Kidney (tissue), 14 donors: ENCODE data around the gene TLE1. TPM values are rescaled to one million over a fixed set of nuclear protein-coding genes. Genes with fewer than 3 reads are reported as not detected.

ENCODE experiments used
- DNase-seq, 5 donors: peaks; one replicate each; pipeline ENCODE4 v3.0.0-alpha.2; 2013 to 2020
- FAIRE-seq: peaks from 2 replicates; lab custom pipeline; 2012; peaks lifted over from hg19 to GRCh38; lab: Jason Lieb, UNC
- H3K27ac ChIP-seq, 2 donors: one replicate each; pipeline ENCODE4 v1.7.0; 2013; ENCODE audit warnings: low read depth in 2 of 2, low read length in 2 of 2, inconsistent platforms in 1 of 2
- H3K27me3 ChIP-seq: one replicate; pipeline ENCODE4 v1.7.1; 2013; ENCODE audit warnings: low read length, inconsistent platforms; ENCODE audit not compliant: control insufficient read depth, insufficient read depth
- H3K36me3 ChIP-seq, 3 donors: one replicate each; pipeline versions ENCODE4 v1.7.0 to v1.7.1; 2013; ENCODE audit warnings: low read length in 3 of 3, control low read depth in 1 of 3, inconsistent platforms in 1 of 3; ENCODE audit not compliant: insufficient read depth in 3 of 3, control insufficient read depth in 2 of 3
- H3K4me1 ChIP-seq, 3 donors: one replicate each; pipeline versions ENCODE4 v1.7.0 to v1.7.1; 2013; ENCODE audit warnings: low read length in 3 of 3, inconsistent platforms in 1 of 3, low read depth in 1 of 3; ENCODE audit not compliant: control insufficient read depth in 2 of 3, insufficient read depth in 2 of 3
- H3K4me3 ChIP-seq, 3 donors: one replicate each; pipeline versions ENCODE4 v1.7.0 to v1.8.1; 2013; ENCODE audit warnings: low read length in 3 of 3, control low read depth in 1 of 3, inconsistent platforms in 1 of 3
- H3K9ac ChIP-seq, 3 donors: one replicate each; pipeline versions ENCODE4 v1.7.0 to v1.7.1; 2013; ENCODE audit warnings: low read length in 3 of 3, control low read depth in 1 of 3, inconsistent platforms in 1 of 3
- H3K9me3 ChIP-seq, 3 donors: one replicate each; pipeline versions ENCODE4 v1.7.0 to v1.7.1; 2013; ENCODE audit warnings: low read length in 3 of 3, control low read depth in 1 of 3, inconsistent platforms in 1 of 3; ENCODE audit not compliant: control insufficient read depth in 2 of 3, insufficient read depth in 1 of 3
- CTCF ChIP-seq: IDR thresholded peaks from 3 replicates; pipeline ENCODE4 v1.5.1; 2012; ENCODE audit warnings: mild to moderate bottlenecking, moderate library complexity, borderline replicate concordance; ENCODE audit not compliant: insufficient read depth; ENCODE audit errors: extremely low read depth
- intact Hi-C: fragments of 100-400 bp; cut with DNase I; formaldehyde crosslinking; loops from one replicate; pipeline ENCODE4 v1.11.1; 2022
- polyA plus RNA-seq: library from polyadenylated mRNA; stranded (reverse); fragments of 350-450 nt; fragmentation: Illumina TruSeq; extraction: RNeasy Lipid Tissue Mini Kit (QIAGEN cat#74804); gene quantifications from one replicate; pipeline ENCODE4 v1.2.3, GENCODE V29; 2014; ENCODE audit warnings: low read depth, low replicate concordance; ENCODE audit not compliant: insufficient read depth
- total RNA-seq: library from RNA; stranded (reverse); fragmentation: NEBNext Ultra II Directional; extraction: Animal tissue kit (Norgen Biotek cat#: 25700); gene quantifications from one replicate; pipeline ENCODE4 v1.2.1, GENCODE V29; 2021
- donor health status: control.
- donor health status: control.
- donor health status: control.
- donor health status: control.
- donor health status: control.
- donor health status: DM: yes; HTN: yes; CAD: no.
- donor health status: Normal renal cell carcinoma (clear cell type).

TLE1 gene
- total and polyA plus RNA-seq, 2 donors from 2014 or later, result 10.8 to 52.5 TPM

GRCh38 chr9:81616141-81616540 is 73.2 kb downstream of the TLE1 start:
- intact Hi-C loops, result no loop called here
- FAIRE-seq, result no peak
- Histone ChIP-seq H3K36me3 (peaks cover 0 to 4% (median 2%) of the 10 kb centered on the region in 3 donors), H3K4me1 (peaks cover 0 to 2% (median 2%) of the 10 kb centered on the region in 3 donors), H3K4me3 (no peak overlapping the region), H3K27me3 (no peaks in the 10 kb centered on the region), H3K27ac (no peak overlapping the region), H3K9me3 (no peaks in the 10 kb centered on the region), H3K9ac (no peak overlapping the region)
- TF ChIP-seq CTCF, result no peak
- no peak for DNase-seq

DNA sequence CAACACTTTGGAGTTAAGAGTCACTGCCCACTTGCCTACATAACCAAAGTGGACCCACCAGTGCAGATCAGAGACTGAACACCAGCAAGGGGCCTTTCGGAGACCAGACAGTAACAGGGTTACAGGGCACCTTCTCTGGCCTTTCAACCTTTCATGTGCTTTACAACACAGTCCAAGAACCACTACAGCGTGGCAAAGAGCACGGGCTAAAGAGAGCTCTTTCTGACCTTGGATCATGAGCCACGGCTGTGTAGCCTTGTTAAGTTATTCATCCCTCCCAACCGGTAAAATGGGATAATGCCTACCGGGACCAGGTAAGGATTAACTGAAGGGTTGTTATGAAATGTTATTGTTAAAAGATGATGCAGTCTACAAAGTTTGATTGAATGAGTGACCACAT is 75.0 kb downstream of the TLE1 start:
- Histone ChIP-seq H3K27ac (no peak overlapping the region), H3K36me3 (peaks cover 2 to 6% (median 4%) of the 10 kb centered on the region in 3 donors), H3K27me3 (no peaks in the 10 kb centered on the region), H3K9ac (no peak overlapping the region), H3K9me3 (no peaks in the 10 kb centered on the region), H3K4me1 (peaks cover 0 to 9% (median 4%) of the 10 kb centered on the region in 3 donors), H3K4me3 (no peak overlapping the region)
- TF ChIP-seq CTCF, result no peak
- FAIRE-seq (no peak), DNase-seq (no peak)
- intact Hi-C loops, result no loop called here

- peak overlapping the region; percentile 48 to 70 for H3K27ac ChIP-seq
- H3K36me3 ChIP-seq, result peaks cover 2 to 8% (median 4%) of the 10 kb centered on the region in 3 donors
- no peaks in the 10 kb centered on the region for H3K27me3 ChIP-seq
- H3K4me1 ChIP-seq, result peaks cover 0 to 9% (median 4%) of the 10 kb centered on the region in 3 donors
- intact Hi-C loops, result no loop called here
- TF ChIP-seq CTCF, result no peak
- H3K4me3 ChIP-seq, result no peak overlapping the region
- H3K9me3 ChIP-seq, result no peaks in the 10 kb centered on the region
- H3K9ac ChIP-seq, result no peak overlapping the region
- DNase-seq (peak; percentile 58 to 95 (median 80)), FAIRE-seq (no peak)
These were observed 76.1 kb downstream of the TLE1 start for GRCh38 chr9:81613002-81613812.
